PC-3 (cell line): ENCODE results near the gene HMCN1.

Experiments
- CTCF ChIP-seq: fragments of 300-600 bp; sonication (generic); conservative IDR thresholded peaks from 2 replicates; pipeline ENCODE4 v1.5.1; 2017; ENCODE audit warnings: antibody characterized with exemption, low read depth, mild to moderate bottlenecking, low read length
- EZH2phosphoT487 ChIP-seq: fragments of 300-600 bp; sonication (generic); IDR thresholded peaks from 2 replicates; pipeline ENCODE4 v1.6.1; 2018; ENCODE audit warnings: mild to moderate bottlenecking, antibody characterized with exemption, low read length, borderline replicate concordance

DNA sequence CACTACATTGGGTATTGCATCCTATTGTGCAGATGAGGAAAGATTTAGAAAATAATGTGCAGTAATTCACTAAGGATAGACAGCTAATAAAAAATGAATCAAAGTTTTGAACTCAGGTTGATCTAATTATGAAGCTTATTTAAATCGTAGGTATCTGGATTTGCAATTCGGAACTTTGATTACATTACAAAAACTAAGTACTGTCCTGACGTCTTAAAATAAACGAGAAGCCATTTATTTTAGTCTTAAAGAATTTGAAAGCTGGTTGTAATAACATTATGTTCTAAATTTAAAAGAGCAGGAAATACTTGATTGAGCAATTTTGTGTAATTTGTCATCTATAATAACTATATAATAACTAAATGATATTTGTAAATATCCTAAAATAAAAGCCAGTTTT, 404.9 kb downstream of the HMCN1 start:
- TF ChIP-seq CTCF (no peak), EZH2phosphoT487 (no peak)
